Activated T-cell treated with anti-CD3 and anti-CD28 coated beads for 4 hours (primary cell): ENCODE results near the gene BGLAP.
"Not testable (repeated sequence)": the region's sequence is repeated elsewhere in the genome, so short reads cannot be mapped to it uniquely, and the experiment has no call there.

Experiments
- DNase-seq: peaks from one replicate; pipeline ENCODE4 v3.0.0-alpha.2; 2020

Gene BGLAP

DNA sequence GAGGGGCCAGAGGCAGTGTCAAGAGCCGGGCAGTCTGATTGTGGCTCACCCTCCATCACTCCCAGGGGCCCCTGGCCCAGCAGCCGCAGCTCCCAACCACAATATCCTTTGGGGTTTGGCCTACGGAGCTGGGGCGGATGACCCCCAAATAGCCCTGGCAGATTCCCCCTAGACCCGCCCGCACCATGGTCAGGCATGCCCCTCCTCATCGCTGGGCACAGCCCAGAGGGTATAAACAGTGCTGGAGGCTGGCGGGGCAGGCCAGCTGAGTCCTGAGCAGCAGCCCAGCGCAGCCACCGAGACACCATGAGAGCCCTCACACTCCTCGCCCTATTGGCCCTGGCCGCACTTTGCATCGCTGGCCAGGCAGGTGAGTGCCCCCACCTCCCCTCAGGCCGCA, at the start of gene BGLAP:
Gene BGLAP, plus strand, starts transcription at position 259 of the 400 bp plus-strand sequence. Its CDS starts 48 bp downstream, at position 307.
- no peak for DNase-seq

DNA sequence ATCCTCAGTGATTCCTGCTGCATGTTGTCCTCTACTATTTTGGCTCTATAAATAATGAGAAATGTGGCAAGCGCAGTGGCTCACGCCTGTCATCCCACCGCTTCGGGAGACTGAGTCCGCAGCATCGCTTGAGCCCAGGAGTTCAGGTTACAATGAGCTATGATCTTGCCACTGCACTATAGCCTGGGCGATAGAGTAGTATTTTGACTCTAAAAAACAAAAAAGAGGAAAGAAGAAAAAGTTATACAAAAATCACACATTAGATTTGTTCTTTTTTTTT, 48.8 kb upstream of the BGLAP start:
- no peak for DNase-seq

DNA sequence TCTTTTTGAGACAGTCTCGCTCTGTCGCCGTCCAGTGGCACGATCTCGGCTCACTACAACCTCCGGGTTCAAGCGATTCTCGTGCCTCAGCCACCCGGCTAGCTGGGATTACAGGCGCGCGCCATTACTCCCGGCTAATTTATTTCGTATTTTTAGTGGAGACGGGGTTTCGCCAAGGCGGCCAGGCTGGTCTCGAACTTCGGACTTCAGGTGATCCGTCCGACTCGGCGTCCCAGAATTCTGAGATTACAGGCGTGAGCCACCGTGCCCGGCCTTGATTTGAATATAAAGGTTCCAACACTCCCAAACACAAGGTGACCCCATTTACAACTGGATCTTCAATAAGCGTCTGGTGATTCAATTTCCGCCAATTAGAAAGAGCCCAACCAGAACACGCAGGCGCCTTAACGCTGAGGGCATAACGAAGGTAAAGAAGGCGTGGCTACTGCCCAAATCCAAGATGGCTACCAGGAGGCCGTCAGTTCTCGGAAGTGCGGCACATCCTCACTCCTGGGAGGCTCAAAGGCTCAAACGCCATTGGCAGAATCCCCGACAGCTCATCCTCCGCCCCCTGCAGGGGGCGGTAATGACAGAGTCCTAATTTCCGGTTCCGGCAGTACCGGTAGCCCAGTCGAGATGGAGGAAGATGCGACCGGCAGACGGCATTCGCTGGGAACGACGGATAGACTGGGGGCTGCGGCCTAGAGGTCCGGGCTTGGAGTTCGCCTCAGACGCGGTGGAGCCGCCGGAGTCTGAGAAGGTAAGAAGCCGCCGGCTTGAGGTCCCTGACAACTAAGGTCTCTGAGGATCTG, 48.3 kb upstream of the BGLAP start, which contains the start of gene SLC25A44:
Gene SLC25A44, plus strand, starts transcription at position 617 of the 812 bp plus-strand sequence. CDS start 5,744 bp downstream, outside the sequence.
- peak; percentile 92 for DNase-seq

DNA sequence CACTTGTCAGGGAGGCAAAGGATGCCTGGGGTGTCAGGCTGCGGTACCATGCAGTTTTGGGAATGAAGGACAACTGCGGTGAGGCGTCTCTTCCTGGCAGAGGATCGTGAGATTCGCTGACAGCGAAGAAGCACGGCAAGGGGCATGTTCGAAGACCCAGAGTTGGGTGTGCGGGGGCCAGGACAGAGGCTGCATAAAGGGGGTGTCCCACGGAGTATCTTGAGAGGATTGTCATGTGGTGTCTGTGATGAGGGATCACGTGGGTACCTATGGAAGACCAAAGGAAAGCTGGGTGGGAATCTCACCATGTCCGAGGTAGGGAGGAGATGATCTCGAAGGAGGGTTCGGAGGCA, 47.7 kb upstream of the BGLAP start:
- no peak for DNase-seq

DNA sequence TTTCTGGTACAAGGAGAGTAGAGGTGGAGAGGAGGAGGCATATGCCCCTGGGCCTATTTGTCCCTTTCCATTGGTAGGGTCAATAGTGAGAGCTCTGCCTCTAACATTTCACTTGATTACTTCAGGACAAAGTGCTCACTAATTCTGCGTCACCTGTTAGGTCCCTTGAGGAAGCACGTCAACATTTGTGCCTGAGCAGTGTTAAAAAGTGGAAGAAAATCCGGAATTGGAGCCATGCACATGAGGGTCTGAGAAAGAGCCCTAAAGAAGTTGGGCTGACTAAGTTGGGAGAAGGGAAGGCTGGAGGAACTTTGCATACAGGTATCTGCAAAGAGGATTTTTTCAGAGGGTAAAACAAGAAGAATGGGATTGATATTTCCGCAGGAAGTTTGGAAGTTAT, 46.1 kb upstream of the BGLAP start:
- DNase-seq = no peak

DNA sequence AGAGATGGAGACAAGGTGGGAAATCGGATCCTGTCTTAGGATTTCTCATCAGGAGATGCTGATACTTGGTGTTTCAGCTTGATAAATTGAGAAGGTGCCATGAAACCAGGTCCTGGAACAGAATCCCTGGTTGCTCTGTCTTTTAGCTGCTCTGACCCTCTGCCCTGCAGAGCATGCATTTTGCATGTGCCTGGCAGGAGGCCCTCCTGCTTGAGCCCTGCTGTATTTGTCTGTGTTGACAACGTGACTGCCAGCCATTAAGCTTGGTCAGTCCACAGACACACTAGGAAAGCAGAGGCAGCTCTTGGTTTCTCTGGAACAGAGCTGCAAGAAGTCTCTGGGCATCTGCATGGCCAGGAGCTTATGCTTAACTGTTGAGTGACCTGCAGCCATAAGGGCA, 45.5 kb upstream of the BGLAP start:
- DNase-seq = no peak

DNA sequence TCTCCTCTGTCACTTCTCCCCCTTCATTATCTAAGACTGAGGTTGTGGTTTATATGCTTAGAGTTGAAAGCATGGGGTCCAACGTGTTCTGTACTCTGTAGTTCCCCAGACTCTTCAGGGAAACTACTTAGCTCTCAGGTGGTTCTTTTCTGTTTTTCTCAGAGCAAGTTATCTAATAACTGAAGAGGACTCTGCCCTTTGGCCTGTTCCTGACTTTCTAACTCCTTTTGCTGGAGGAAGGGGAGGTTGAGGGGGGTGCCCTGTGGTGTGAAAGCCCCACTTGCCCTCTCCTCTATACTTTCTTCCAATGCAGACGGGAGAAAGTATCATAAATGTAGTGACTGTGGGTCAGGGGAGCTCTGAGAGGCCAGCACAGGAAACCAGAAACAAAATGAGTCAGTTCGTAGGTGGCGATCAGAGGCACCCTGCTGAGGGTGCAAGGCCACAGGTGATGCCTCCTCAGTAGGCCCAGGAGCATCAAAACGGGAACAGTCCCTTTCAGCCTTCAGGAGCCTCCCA, 43.1 kb upstream of the BGLAP start:
- DNase-seq = no peak

DNA sequence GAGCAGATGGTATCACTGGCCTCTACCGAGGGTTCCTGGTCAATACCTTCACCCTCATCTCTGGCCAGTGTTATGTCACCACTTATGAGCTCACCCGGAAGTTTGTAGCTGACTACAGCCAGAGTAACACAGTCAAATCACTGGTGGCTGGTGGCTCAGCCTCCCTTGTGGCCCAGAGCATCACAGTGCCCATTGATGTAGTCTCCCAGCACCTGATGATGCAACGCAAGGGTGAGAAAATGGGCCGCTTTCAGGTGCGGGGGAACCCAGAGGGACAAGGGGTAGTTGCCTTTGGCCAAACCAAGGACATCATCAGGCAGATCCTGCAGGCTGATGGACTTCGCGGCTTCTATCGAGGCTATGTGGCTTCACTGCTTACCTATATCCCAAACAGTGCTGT, 41.9 kb upstream of the BGLAP start:
- DNase-seq = no peak

DNA sequence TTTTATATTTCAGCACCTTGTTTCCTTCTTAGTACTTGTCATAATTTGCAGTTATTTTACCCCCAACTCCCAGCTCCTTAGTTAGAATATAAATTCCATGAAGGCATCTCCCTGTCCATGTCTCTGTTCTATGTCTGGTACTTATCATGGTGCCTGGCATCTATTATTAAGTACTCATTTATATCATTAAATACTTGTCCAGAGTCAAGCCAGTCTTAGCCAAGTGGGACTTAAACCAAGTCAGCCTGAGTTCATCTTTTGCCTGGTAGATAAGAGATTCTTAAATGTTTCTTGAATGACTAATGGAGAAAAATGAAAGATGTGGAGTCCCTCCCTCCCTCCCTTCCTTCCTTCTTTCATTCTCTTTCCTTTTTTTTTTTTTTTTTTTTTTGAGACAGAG, 38.7 kb upstream of the BGLAP start:
- no peak for DNase-seq

DNA sequence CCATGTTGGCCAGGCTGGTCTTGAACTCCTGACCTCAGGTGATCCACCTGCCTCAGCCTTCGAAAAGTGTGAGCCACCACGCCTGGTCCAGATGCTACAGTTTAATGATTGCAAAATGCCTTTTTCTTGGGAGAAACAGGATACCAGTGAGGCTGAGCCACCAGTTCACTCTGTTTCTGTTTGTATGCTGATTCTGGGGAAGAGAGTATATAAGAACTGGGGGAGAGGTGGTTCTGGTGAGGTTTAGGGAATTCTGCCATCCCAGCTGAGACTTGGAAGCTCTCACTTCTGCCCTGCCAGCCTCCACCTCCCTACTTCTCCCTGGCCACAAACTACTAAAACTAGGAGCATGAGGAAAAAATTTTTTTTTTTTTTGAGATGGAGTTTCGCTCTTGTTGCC, 37.3 kb upstream of the BGLAP start:
- no peak for DNase-seq

DNA sequence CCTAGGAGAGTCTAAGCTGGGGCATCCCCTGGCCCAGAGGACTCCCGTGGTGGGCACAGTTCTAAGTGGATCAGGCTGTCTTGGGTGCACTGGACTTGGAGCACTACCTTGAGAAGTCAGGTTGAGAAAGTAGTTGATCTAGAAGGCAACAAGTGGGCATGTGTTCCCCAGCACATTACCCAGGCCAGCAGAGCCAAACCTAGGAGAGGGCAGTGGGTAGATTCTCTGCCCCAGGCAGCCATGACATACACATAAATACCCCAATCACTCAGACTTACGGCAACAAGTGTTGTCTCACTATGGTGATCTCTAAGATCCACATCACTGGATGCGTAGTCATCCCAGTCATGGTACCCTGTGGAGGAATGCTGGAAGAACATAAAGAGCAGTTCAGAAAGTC, 30.7 kb upstream of the BGLAP start:
- DNase-seq = no peak

DNA sequence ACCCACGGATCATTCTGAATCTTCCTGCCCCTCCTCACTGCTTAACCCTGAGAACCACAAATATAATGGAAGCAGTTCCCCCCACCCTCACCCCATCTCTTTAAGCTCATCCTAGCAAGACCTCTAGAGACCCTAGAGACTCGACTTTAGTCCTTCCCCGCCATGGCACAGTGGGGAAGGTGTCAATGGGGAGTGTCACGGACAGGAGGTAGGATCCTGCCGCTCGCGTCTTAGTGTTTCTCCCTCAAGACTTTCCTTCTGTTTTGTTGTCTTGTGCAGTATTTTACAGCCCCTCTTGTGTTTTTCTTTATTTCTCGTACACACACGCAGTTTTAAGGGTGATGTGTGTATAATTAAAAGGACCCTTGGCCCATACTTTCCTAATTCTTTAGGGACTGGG, 29.9 kb upstream of the BGLAP start:
- no peak for DNase-seq

DNA sequence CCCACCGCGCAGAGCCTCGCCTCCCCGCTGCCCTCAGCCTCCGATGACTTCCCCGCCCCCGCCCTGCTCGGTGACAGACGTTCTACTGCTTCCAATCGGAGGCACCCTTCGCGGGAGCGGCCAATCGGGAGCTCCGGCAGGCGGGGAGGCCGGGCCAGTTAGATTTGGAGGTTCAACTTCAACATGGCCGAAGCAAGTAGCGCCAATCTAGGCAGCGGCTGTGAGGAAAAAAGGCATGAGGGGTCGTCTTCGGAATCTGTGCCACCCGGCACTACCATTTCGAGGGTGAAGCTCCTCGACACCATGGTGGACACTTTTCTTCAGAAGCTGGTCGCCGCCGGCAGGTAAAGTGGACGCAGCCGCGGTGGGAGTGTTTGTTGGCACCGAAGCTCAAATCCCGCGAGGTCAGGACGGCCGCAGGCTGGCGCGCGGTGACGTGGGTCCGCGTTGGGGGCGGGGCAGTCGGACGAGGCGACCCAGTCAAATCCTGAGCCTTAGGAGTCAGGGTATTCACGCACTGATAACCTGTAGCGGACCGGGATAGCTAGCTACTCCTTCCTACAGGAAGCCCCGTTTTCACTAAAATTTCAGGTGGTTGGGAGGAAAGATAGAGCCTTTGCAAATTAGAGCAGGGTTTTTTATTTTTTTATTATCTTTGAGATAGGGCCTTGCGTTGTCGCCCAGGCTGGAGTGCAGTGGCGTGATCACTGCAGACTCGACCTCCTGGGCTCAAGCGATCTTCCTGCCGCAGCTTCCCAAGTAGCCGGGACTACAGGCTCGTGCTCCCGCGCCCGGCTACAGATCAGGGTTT, 28.9 kb upstream of the BGLAP start, which contains the start of gene PMF1:
Gene PMF1, plus strand, starts transcription at position 175 of the 811 bp plus-strand sequence. Its CDS starts 9 bp downstream, at position 184.
- peak; percentile 94 for DNase-seq

DNA sequence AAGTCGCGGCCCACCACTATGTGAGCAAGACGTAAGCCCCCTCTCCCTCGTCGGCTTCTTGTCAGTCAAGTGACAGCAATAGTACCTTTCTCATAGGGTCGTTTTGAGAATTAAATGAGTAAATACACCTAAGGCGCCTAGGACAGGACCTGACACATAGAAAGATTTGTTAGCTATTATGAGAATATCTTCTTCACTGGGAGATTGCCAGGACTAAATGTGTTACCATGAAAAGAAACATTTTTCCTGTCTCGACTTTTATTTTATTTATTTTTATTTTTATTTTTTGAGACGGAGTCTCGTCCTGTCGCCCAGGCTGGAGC, 28.4 kb upstream of the BGLAP start:
- no peak for DNase-seq

DNA sequence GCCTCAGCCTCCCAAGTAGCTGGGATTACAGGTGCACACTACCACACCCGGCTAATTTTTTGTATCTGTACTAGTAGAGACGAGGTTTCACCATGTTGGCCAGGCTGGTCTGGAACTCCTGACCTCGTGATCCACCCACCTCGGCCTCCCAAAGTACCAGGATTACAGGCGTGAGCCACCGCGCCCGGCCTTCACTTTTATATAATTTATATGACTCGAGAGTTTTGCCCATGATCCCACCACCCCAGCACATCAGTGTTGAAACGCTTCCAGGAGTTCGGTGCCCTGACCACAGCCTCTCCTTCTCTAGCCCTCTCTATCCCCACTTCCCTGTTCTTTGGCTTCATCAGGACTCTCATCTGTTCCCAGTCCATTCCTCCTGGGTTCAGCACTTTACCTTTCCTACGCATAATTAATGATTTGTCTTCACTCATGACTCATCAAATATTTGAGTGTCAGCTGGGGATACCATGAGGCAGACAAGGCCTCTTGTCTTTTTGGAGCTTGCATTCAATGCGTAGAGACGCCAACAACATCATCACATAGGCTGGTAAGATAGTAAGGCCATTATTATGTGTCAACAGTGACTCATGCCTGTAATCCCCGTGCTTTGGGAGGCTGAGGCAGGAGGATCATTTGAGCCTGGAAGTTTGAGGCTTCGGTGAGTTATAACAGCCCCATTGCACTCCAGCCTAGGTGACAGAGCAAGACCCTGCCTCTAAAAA, 27.8 kb upstream of the BGLAP start:
- no peak for DNase-seq

DNA sequence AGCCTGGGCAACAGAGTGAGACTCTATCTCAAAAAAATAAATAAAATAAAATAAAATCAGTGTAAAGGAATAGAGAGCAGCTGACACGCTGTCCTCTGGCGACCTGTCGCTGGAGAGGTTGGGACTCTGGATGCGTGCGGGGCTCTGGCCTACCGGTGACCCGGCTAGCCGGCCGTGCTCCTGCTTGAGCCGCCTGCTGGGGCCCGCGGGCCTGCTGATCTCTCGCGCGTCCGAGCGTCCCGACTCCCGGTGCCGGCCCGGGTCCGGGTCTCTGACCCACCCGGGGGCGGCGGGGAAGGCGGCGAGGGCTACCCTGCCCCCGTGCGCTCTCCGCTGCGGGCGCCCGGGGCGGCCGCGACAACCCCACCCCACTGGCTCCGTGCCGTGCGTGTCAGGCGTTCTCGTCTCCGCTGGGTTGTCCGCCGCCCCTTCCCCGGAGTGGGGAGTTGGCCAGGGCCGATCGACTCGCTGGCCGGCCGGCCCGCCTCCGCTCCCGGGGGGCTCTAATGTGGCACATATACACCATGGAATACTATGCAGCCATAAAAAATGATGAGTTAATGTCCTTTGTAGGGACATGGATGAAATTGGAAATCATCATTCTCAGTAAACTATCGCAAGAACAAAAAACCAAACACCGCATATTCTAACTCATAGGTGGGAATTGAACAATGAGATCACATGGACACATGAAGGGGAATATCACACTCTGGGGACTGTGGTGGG, 25.5 kb upstream of the BGLAP start:
- DNase-seq = not testable (repeated sequence)

DNA sequence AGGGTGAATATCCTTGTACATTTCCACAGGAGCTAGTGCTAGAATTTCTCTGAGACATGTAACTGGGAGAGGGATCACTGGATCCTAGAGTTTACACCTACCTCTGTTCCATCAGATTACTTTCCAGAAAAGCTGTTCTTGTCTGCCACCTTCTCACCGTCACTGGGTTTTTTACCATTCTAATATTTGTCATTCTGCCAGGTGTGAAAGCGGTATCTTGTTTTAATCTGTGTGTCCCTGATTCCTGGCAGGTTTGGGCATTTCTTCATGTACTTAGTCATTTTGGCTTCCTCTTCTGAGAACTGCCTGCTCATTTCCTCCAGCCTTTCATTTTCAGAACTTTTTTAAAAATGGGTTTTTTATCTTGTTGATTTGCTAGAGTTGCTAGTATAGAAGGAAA, 24.1 kb upstream of the BGLAP start:
- DNase-seq = peak; percentile 25

DNA sequence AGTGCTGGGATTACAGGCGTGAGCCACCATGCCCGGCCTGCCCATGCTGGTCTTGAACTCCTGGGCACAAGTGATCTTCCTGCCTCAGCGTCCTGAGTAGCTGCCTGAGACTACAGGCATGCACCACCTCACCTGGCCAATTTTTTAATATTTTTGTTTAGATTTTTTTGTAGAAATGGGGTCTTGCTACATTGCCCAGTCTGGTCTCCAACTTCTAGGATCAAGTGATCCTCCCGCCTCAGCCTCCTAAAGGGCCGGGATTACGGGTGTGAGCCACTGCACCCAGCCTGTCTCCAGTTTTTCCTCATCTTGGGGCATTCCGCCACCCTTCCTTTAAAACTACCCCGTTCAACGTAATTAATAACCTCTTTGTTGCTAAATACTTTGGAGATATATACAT, 21.8 kb upstream of the BGLAP start:
- no peak for DNase-seq

DNA sequence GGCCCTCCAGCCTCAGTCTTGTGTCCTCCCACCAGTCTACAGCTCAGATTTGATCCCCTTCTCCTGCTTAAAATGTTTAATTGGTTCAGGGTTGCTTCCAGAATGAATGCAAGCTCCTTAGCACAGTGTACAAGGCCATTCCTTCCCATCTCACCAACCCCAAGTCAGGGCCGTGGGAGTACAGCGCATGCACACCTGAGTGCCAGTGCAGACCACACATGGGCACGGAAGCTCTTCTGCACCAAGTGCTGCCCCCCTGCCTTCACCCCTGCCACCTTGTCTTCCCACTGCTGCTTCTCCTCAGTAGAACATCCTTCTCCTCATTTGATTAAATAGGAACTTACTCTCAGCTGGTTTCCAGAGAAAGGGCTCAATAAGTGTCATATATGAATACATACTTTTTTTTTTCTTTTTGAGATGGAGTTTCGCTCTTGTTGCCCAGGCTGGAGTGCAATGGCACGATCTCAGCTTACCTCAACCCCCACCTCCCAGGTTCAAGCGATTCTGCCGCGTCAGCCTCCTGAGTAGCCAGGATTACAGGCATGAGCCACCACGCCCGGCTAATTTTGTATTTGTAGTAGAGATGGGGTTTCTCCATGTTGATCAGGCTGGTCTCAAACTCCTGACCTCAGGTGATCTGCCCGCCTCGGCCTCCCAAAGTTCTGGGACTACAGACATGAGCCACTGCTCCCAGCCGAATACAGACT, 19.8 kb upstream of the BGLAP start:
- no peak for DNase-seq

DNA sequence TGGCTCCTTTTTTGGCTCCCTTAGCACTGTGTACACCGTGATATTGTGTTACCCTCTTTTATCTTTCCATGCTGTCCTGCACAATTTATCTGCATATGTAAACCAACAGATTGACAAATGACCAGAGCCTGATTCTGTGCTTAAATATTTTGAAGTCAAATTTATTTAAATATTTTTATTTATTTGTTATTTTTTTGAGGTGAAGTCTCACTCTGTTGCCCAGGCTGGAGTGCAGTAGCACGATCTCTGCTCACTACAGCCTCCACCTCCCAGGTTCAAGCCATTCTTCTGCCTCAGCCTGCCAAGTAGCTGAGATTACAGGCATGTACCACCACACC, 16.3 kb upstream of the BGLAP start:
- DNase-seq = no peak

DNA sequence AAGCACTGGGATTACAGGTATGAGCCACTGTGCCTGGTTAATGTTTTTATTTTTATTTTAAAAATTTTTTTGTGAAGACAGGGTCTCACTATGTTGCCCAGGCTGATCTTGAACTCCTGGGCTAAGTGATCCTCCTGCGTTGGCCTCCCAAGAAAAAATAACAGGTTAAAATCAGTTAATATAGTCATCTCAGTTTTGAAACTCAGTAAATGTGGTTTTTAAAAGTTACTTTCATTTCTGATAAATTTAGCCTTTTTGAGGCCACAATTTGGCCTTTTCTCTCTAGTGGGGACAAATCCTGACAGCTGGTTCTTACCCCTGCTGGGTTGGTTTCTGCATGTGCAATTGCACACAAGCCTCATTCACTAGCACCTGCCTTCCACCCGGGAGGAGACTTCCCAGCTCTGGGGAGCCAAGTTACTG, 15.9 kb upstream of the BGLAP start:
- DNase-seq = no peak

DNA sequence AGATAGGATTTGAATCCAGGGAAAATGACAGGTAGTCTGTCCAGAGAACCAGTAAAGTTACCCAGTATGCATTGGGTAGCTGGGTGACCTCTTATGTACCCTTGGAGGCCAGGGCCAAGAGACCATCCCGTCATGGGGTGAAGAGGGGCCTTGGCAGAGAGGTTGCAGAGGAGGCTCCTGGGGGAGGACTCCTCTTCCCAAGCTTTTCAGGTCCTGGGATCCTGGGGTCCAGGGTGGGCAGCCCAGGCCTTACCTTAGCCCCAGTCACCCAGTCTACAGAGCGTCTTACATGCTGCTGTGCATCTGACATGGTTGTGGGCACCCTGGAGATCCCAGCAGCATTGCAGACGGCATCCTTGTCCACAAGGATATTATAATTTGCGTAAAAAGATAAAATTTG, 15.2 kb upstream of the BGLAP start:
- no peak for DNase-seq
